ENCODE results near the gene EGFLAM.
A peak's percentile ranks its signal among the peaks of the same experiment; 100 is the strongest.

The EGFLAM gene

GRCh38 chr5:38423276-38424147 lies 165.2 kb downstream of the EGFLAM start:
- DNase-seq: no peak

DNA sequence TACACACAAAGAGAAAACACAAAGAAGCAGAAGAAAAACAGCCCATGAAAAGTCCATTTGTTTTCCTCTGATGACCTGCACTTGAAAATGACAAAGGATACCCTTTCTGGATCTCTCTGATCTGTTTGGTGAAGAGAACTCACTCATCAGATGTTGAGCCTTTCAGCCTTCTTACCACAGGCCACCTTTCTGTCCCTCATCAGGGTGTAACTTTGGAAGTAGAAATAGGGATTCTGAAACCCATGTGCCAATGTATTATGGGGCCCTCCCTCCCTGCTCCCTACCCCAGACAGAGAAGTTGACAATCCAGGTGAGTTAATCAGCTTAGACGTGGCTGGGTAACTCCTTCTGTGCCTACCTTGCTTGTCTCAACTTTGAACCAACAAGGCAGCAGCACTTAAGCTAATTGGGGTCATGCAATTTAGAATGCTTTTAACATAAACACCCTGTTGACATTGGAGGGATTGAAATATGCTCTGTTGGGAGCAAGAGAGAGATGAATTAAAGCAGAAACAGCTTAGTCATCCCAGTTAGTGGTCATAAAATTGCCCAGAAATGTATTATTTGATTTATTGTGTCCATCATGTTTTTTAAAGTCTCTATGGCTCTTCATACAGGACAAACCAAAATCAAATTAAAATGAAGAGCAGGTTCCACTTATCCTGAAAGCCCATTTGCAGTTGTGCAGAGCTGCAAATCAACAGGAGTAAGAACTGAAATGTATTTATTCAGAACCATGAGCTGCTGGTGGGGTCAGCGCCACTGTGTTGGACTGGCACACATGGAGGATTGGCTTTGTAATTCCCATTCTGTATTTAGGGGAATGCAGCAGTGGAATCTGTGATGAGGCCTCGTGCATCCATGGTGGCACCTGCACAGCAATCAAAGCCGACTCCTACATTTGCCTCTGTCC lies 166.0 kb downstream of the EGFLAM start:
- no peak for DNase-seq

- DNase-seq: no peak
Measured at GRCh38 chr5:38426490-38426889, 168.1 kb downstream of the EGFLAM start.

DNA sequence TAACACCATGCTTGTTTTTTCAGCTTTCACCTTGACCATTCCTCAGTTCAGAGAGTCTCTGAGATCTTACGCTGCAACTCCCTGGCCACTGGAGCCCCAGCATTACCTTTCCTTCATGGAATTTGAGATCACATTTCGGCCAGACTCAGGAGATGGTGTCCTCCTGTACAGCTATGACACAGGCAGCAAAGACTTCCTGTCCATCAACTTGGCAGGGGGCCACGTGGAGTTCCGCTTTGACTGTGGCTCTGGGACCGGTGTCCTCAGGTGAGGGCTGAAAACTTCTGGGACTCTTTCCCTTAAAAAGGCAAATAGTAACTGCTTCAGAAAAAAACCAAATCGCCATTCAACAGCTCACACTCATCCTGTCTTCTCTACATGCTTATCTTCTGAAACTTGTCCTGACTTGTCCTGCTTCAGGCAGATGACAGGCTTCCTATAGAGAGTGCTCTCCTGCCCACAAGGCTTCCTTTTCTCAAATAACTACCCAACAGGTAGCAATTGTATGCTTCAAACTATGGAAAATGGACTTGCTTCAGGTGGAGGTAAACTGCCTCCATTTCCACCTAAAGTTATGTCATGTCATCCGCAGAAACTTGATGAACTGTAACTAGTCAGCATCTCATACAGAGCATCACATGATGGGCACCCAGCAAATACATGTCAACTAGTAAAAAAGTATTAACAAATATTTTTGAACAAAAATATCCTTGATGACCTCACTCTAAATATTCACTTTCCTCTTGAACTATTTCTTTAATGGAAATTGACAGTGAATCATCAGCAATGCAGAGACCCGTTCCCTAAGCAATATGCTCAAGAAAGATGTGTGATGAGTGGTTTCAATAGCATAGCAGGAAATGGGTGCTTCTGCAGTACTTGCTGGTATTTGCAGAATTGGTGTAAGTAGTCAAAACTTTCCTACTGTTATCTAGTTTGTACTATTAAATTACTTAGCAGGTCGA lies 168.9 kb downstream of the EGFLAM start:
- no peak for DNase-seq

GRCh38 chr5:38431242-38431853 lies 173.0 kb downstream of the EGFLAM start:
- no peak for DNase-seq

DNA sequence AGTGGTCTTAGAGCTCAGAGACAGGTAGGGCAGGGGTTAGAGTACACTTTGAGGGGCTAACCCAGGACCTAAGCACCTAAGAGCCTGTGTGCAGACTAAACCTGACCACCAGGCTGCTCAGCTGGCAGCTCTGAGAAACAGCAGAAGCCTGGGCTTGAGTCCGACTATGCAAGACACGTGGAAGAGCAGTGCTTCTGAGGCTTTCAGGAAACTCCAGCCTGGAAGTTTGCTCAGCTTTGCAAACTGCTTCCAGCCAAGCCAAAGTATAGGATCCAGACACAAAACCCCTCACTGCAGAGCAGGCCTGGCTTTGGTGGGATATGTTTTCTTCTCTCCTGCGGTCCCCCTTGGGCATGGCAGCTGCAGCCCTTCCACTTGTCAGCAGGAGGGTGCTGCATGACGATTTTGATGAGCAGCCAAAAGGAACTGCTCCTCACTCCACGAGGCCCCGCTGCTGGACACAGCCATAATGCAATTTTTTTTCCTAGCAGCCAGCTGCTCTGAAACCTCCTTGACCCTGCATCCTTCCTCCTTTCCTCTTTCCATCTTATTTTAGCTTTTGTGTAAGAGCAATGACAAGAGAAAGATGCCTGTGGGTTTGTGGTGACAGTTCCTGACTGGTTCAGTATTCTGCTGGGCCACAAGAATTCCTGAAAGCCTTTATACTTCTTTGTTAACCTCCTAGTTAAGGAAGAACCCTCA lies 175.0 kb downstream of the EGFLAM start:
- no peak for DNase-seq

- no peak for DNase-seq
Measured at GRCh38 chr5:38434966-38435705, 176.8 kb downstream of the EGFLAM start.

DNA sequence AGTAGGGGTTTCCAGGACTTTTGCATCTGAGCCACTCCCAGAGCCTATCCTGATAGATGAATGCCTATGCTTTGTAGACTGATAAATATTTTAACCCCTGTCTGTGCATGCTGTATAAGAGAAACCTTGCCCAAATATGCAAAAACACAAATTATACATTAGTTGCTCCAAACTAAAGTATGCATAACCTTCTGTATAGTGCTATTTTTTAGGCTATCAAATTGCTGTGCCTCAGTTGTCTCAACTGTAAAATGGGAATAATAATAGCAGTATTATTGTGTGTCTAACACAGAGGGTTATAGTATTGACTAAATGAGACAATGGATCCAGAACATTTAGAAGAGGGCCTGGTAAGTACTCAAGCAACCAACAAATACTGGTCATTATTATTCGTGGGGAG lies 180.4 kb downstream of the EGFLAM start:
- DNase-seq: no peak

GRCh38 chr5:38441453-38442246 lies 183.3 kb downstream of the EGFLAM start:
- DNase-seq: peak; percentile 89

GRCh38 chr5:38442247-38442573 lies 183.9 kb downstream of the EGFLAM start:
- no peak for DNase-seq

GRCh38 chr5:38443390-38443789 lies 185.0 kb downstream of the EGFLAM start:
- peak; percentile 23 for DNase-seq

- no peak for DNase-seq
Measured at GRCh38 chr5:38445374-38446028, 187.1 kb downstream of the EGFLAM start.

DNA sequence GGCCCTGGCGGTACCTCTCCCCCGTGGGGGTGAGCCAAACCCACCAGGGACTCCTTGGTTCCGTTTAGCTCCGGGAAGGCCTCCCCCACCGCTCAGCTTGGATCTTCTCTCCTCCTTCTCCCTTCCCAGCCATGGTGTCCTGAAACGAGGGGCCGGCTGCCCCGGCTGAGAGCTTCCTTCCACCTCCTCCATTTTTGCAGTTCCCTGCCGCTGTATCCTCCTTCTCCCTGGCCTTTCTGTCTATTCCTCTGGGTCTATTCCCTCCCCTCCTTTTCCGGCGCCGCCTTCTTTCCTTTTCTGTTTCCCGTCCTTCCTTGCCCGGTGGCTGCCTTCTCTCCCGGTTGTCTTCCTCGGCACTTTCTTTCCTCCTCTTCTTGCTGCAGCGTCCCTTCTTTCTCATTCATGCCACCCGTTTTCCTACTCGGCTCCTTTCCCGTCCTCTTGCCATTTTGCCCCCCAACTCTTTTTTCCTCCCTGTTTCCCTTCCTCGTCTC lies 187.7 kb downstream of the EGFLAM start:
- DNase-seq: no peak

GRCh38 chr5:38447056-38447455 lies 188.7 kb downstream of the EGFLAM start:
- no peak for DNase-seq

- DNase-seq: no peak
Measured at GRCh38 chr5:38447786-38448185, 189.4 kb downstream of the EGFLAM start.

DNA sequence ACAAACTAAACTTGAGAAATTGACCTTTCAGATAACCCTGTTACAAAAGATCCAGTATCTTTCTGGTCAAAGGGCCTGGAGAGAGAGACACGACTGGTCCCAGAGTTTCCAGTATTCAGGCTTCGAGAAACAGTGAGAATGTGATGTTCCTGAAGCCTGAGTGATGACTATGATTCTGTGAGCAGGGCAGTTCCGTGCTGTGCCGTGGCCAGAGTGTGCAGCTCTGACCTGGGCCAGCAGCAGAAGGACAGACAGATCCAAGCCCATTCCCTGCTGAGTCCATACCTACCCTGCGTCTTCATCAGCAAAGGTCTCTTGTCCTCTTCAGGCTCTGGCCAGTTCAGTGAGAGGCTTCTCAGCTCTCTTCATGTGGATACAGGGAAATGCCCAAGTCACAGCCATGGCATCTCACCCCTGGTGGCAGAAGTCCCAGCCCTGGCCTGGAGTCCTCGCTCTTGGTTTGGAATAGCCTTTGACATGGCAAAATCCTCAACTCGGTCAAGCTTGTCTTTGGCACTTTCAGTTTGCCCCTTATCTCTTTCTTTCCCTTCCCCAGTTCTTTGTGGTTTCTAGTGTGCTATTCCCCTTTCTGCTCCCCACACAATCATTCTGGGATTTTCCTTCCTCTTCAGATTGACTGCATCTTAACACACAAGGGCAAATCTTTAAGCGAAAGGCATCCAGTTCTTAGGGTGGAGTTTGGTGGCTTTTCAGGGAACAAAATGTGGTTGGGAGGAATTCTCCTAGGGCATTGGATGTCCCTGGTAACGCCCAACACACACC lies 190.4 kb downstream of the EGFLAM start:
- no peak for DNase-seq

- DNase-seq: no peak
Measured at GRCh38 chr5:38450627-38451026, 192.3 kb downstream of the EGFLAM start.

DNA sequence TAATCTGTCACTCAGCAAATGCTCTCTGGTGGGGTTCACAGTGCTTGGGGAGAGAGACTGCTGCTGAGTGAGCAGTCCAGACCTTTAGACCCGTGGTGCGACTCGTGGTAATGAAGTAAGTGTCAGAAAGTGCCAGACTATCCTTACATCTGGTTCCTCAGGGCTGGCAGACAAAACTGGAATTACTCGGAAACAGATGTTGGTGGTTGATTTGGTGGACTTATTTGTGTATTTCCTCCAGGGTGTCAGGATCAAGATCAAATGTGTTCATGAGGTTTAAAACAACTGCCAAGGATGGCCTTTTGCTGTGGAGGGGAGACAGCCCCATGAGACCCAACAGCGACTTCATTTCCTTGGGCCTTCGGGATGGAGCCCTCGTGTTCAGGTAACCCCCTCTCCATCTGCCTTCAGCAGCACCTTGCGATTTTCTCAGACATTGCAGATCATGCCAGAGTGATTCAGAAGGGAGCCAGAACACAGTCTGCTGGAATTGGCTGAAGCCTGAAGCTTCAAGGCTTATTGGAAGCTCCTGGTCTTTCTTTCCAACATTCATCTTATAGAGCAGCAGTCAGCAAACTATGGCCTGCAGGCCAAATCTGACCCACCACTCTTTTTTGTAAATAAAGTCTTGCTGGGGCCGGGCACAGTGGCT lies 192.8 kb downstream of the EGFLAM start:
- no peak for DNase-seq

All from NCI-H526 treated with DMSO at 0.1 percent for 48 hours (cell line).